GM23338 (cell line): ENCODE measurements around the gene COL25A1. TPM values are rescaled to one million over a fixed set of nuclear protein-coding genes. Genes with fewer than 3 reads are reported as not detected.

Experiments
- ATAC-seq: fragments of 200-7000 bp; cut with Tn5 transposase; 3 replicates; pipeline ENCODE4 v1.9.1; 2020
- DNase-seq: peaks from one replicate; pipeline ENCODE4 v3.0.0-alpha.2; 2015; ENCODE audit warnings: low spot score
- H2AFZ ChIP-seq: fragments of 200-600 bp; sonication (generic); 2 replicates; pipeline ENCODE4 v1.8.0; 2016; ENCODE audit warnings: antibody characterized with exemption, mild to moderate bottlenecking, moderate library complexity
- H3F3A ChIP-seq: fragments of 200-600 bp; sonication (generic); replicated peaks from 2 replicates; pipeline ENCODE4 v1.8.0; 2017; ENCODE audit warnings: antibody characterized with exemption, mixed run types, low read depth
- H3K27ac ChIP-seq: fragments of 200-600 bp; sonication (generic); 2 replicates; pipeline ENCODE4 v1.6.1; 2016; ENCODE audit warnings: low read depth
- H3K27me3 ChIP-seq: fragments of 200-600 bp; sonication (generic); 2 replicates; pipeline ENCODE4 v1.8.0; 2016; ENCODE audit warnings: mild to moderate bottlenecking, mixed run types, moderate library complexity; ENCODE audit not compliant: insufficient read depth
- H3K36me3 ChIP-seq: fragments of 200-600 bp; sonication (generic); 2 replicates; pipeline ENCODE4 v1.8.0; 2016; ENCODE audit warnings: mild to moderate bottlenecking; ENCODE audit not compliant: insufficient read depth
- H3K4me1 ChIP-seq: fragments of 200-600 bp; sonication (generic); 2 replicates; pipeline ENCODE4 v1.8.0; 2016; ENCODE audit warnings: mild to moderate bottlenecking, moderate library complexity; ENCODE audit not compliant: insufficient read depth
- H3K4me2 ChIP-seq: fragments of 200-600 bp; sonication (generic); 2 replicates; pipeline ENCODE4 v1.7.1; 2017; ENCODE audit warnings: mixed run types
- H3K4me3 ChIP-seq: fragments of 200-600 bp; sonication (generic); 2 replicates; pipeline ENCODE4 v1.6.1; 2016; ENCODE audit warnings: mixed run types
- H3K79me2 ChIP-seq: fragments of 200-600 bp; sonication (generic); replicated peaks from 2 replicates; pipeline ENCODE4 v1.8.0; 2017; ENCODE audit warnings: mild to moderate bottlenecking; ENCODE audit not compliant: insufficient read depth
- H3K9me2 ChIP-seq: fragments of 200-600 bp; sonication (generic); 2 replicates; pipeline ENCODE4 v1.8.0; 2017; ENCODE audit not compliant: insufficient read depth
- H4K20me1 ChIP-seq: fragments of 200-600 bp; sonication (generic); replicated peaks from 2 replicates; pipeline ENCODE4 v1.8.0; 2017; ENCODE audit warnings: mild to moderate bottlenecking; ENCODE audit not compliant: insufficient read depth
- H3K27ac Mint-ChIP-seq: 2 replicates; pipeline ENCODE4 v1.8.0; 2020; ENCODE audit warnings: inconsistent platforms, mild to moderate bottlenecking, moderate library complexity, mixed read lengths
- H3K27me3 Mint-ChIP-seq: 3 replicates; pipeline ENCODE4 v1.8.0; 2022; ENCODE audit warnings: low read depth, mild to moderate bottlenecking, moderate library complexity, mixed read lengths, inconsistent platforms; ENCODE audit not compliant: insufficient read depth, poor library complexity
- H3K36me3 Mint-ChIP-seq: 3 replicates; pipeline ENCODE4 v1.8.0; 2021; ENCODE audit warnings: low read depth, mild to moderate bottlenecking, inconsistent platforms, moderate library complexity, mixed read lengths
- H3K4me1 Mint-ChIP-seq: 3 replicates; pipeline ENCODE4 v1.8.0; 2020; ENCODE audit warnings: mild to moderate bottlenecking, inconsistent platforms, mixed read lengths
- H3K4me3 Mint-ChIP-seq: 3 replicates; pipeline ENCODE4 v1.8.0; 2021; ENCODE audit warnings: moderate library complexity, mild to moderate bottlenecking, inconsistent platforms, mixed read lengths
- H3K9me3 Mint-ChIP-seq: 3 replicates; pipeline ENCODE4 v1.8.0; 2020; ENCODE audit warnings: moderate library complexity, mild to moderate bottlenecking, inconsistent platforms, mixed read lengths
- CREB1 ChIP-seq: fragments of 250-450 bp; sonication (Bioruptor Pico); IDR thresholded peaks from 2 replicates; pipeline ENCODE4 v1.5.0; 2020; ENCODE audit warnings: low read depth, mild to moderate bottlenecking, moderate library complexity
- CTCF ChIP-seq, 2 experiments: fragments of 200-600 bp in 1 of 2; sonication (generic) in 1 of 2; conservative IDR thresholded peaks; 2 replicates each; pipeline versions ENCODE4 v1.5.1 to v1.6.1; 2016 to 2017; ENCODE audit warnings: antibody characterized with exemption in 2 of 2, low read depth in 2 of 2, mild to moderate bottlenecking in 2 of 2, moderate library complexity in 1 of 2
- EZH2 ChIP-seq: fragments of 200-600 bp; sonication (generic); IDR thresholded peaks from one replicate; pipeline ENCODE4 v1.8.0; 2017; ENCODE audit warnings: antibody characterized with exemption, mild to moderate bottlenecking, low read depth; ENCODE audit not compliant: unreplicated experiment
- EZH2phosphoT487 ChIP-seq: fragments of 200-600 bp; sonication (generic); IDR thresholded peaks from one replicate; pipeline ENCODE4 v1.8.1; 2018; ENCODE audit warnings: antibody characterized with exemption; ENCODE audit not compliant: unreplicated experiment
- JUNB ChIP-seq: IDR thresholded peaks from one replicate; pipeline ENCODE4 v1.6.1; 2016; ENCODE audit warnings: antibody characterized with exemption; ENCODE audit not compliant: unreplicated experiment
- NANOG ChIP-seq: IDR thresholded peaks from 2 replicates; pipeline ENCODE4 v1.6.1; 2016; ENCODE audit warnings: antibody characterized with exemption, borderline replicate concordance
- POLR2AphosphoS5 ChIP-seq: IDR thresholded peaks from 2 replicates; pipeline ENCODE4 v1.6.1; 2016; ENCODE audit warnings: antibody characterized with exemption, low read depth
- STAT1 ChIP-seq: IDR thresholded peaks from one replicate; pipeline ENCODE4 v1.6.1; 2016; ENCODE audit warnings: antibody characterized with exemption; ENCODE audit not compliant: unreplicated experiment
- ZNF114 ChIP-seq: fragments of 250-450 bp; sonication (Bioruptor Pico); IDR thresholded peaks from 2 replicates; pipeline ENCODE4 v1.5.0; 2020; ENCODE audit warnings: mild to moderate bottlenecking, moderate library complexity
- ZNF331 ChIP-seq: fragments of 250-450 bp; sonication (Bioruptor Pico); IDR thresholded peaks from 2 replicates; pipeline ENCODE4 v1.5.0; 2020; ENCODE audit warnings: low read depth, mild to moderate bottlenecking, moderate library complexity
- polyA plus RNA-seq: library from polyadenylated mRNA; unstranded; fragments of >200 nt; fragmentation: Nextera tagmentation; extraction: Ambion mirVana; gene quantifications from 2 replicates; pipeline ENCODE4 v1.2.1, GENCODE V29; 2016
- total RNA-seq: library from RNA; depleted of rRNA; stranded (reverse); fragments of >200 nt; shearing (Covaris generic); gene quantifications from 2 replicates; pipeline ENCODE4 v1.2.3, GENCODE V29; 2014
- TF ChIP-seq, protein P1 (sequence below): IDR thresholded peaks from 2 replicates; pipeline ENCODE4 v1.6.1; 2016; ENCODE audit warnings: antibody characterized with exemption
- TF ChIP-seq, protein P2 (sequence below): fragments of 250-450 bp; sonication (Bioruptor Pico); IDR thresholded peaks from 2 replicates; pipeline ENCODE4 v1.5.0; 2020; ENCODE audit warnings: mild to moderate bottlenecking, moderate library complexity
- TF ChIP-seq, protein P3 (sequence below): IDR thresholded peaks from one replicate; pipeline ENCODE4 v1.6.1; 2018; ENCODE audit warnings: antibody characterized with exemption; ENCODE audit not compliant: unreplicated experiment

Gene COL25A1
- total and polyA plus RNA-seq, 2 experiments from 2014 or later = 3.9 to 5.6 TPM

DNA sequence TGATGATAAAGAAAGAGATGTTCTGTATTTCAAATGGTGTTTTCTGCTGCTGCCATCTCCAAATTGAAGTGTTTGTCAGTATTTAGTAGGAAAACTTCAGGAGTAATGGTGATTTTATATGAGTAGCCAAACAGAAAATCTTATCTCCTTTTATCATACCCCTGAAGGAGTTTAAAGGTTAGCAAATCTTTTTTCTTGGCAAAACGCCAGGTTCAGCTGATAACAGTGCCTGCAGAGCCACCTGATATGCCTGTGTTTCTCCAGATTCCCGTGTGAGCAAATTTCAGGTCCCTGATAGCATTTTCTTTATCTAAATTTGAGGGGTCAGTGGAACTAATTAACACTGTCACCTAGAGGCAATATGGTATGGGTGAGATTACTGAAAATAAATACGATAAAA lies 473.8 kb downstream of the COL25A1 start:
- Histone ChIP-seq H3K4me3 (no peak overlapping the region), H3K4me2 (no peak overlapping the region), H3F3A (no peaks in the 10 kb centered on the region), H3K27ac (no peak overlapping the region), H3K79me2 (no peaks in the 10 kb centered on the region), H3K9me2 (no peaks in the 10 kb centered on the region), H3K36me3 (no peaks in the 10 kb centered on the region), H2AFZ (no peak overlapping the region), H3K27me3 (no peaks in the 10 kb centered on the region), H3K4me1 (no peaks in the 10 kb centered on the region), H4K20me1 (no peaks in the 10 kb centered on the region)
- TF ChIP-seq, protein P1, sequence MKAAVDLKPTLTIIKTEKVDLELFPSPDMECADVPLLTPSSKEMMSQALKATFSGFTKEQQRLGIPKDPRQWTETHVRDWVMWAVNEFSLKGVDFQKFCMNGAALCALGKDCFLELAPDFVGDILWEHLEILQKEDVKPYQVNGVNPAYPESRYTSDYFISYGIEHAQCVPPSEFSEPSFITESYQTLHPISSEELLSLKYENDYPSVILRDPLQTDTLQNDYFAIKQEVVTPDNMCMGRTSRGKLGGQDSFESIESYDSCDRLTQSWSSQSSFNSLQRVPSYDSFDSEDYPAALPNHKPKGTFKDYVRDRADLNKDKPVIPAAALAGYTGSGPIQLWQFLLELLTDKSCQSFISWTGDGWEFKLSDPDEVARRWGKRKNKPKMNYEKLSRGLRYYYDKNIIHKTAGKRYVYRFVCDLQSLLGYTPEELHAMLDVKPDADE = no peak
- TF ChIP-seq POLR2AphosphoS5 (no peak), ZNF114 (CRISPR knock-in tag) (no peak), EZH2 (no peak), CTCF (conservative IDR thresholded peaks at IDR 0.05; ENCODE audit: low read depth in 2 of 2) (no peak), CREB1 (CRISPR knock-in tag) (no peak), EZH2phosphoT487 (no peak), NANOG (no peak), STAT1 (no peak), ZNF331 (CRISPR knock-in tag) (no peak), JUNB (no peak)
- TF ChIP-seq, protein P2, sequence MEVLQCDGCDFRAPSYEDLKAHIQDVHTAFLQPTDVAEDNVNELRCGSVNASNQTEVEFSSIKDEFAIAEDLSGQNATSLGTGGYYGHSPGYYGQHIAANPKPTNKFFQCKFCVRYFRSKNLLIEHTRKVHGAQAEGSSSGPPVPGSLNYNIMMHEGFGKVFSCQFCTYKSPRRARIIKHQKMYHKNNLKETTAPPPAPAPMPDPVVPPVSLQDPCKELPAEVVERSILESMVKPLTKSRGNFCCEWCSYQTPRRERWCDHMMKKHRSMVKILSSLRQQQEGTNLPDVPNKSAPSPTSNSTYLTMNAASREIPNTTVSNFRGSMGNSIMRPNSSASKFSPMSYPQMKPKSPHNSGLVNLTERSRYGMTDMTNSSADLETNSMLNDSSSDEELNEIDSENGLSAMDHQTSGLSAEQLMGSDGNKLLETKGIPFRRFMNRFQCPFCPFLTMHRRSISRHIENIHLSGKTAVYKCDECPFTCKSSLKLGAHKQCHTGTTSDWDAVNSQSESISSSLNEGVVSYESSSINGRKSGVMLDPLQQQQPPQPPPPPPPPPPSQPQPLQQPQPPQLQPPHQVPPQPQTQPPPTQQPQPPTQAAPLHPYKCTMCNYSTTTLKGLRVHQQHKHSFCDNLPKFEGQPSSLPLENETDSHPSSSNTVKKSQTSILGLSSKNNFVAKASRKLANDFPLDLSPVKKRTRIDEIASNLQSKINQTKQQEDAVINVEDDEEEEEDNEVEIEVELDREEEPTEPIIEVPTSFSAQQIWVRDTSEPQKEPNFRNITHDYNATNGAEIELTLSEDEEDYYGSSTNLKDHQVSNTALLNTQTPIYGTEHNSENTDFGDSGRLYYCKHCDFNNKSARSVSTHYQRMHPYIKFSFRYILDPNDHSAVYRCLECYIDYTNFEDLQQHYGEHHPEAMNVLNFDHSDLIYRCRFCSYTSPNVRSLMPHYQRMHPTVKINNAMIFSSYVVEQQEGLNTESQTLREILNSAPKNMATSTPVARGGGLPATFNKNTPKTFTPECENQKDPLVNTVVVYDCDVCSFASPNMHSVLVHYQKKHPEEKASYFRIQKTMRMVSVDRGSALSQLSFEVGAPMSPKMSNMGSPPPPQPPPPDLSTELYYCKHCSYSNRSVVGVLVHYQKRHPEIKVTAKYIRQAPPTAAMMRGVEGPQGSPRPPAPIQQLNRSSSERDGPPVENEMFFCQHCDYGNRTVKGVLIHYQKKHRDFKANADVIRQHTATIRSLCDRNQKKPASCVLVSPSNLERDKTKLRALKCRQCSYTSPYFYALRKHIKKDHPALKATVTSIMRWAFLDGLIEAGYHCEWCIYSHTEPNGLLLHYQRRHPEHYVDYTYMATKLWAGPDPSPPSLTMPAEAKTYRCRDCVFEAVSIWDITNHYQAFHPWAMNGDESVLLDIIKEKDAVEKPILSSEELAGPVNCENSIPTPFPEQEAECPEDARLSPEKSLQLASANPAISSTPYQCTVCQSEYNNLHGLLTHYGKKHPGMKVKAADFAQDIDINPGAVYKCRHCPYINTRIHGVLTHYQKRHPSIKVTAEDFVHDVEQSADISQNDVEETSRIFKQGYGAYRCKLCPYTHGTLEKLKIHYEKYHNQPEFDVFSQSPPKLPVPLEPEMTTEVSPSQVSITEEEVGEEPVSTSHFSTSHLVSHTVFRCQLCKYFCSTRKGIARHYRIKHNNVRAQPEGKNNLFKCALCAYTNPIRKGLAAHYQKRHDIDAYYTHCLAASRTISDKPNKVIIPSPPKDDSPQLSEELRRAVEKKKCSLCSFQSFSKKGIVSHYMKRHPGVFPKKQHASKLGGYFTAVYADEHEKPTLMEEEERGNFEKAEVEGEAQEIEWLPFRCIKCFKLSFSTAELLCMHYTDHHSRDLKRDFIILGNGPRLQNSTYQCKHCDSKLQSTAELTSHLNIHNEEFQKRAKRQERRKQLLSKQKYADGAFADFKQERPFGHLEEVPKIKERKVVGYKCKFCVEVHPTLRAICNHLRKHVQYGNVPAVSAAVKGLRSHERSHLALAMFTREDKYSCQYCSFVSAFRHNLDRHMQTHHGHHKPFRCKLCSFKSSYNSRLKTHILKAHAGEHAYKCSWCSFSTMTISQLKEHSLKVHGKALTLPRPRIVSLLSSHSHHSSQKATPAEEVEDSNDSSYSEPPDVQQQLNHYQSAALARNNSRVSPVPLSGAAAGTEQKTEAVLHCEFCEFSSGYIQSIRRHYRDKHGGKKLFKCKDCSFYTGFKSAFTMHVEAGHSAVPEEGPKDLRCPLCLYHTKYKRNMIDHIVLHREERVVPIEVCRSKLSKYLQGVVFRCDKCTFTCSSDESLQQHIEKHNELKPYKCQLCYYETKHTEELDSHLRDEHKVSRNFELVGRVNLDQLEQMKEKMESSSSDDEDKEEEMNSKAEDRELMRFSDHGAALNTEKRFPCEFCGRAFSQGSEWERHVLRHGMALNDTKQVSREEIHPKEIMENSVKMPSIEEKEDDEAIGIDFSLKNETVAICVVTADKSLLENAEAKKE = no peak
- TF ChIP-seq, protein P3, sequence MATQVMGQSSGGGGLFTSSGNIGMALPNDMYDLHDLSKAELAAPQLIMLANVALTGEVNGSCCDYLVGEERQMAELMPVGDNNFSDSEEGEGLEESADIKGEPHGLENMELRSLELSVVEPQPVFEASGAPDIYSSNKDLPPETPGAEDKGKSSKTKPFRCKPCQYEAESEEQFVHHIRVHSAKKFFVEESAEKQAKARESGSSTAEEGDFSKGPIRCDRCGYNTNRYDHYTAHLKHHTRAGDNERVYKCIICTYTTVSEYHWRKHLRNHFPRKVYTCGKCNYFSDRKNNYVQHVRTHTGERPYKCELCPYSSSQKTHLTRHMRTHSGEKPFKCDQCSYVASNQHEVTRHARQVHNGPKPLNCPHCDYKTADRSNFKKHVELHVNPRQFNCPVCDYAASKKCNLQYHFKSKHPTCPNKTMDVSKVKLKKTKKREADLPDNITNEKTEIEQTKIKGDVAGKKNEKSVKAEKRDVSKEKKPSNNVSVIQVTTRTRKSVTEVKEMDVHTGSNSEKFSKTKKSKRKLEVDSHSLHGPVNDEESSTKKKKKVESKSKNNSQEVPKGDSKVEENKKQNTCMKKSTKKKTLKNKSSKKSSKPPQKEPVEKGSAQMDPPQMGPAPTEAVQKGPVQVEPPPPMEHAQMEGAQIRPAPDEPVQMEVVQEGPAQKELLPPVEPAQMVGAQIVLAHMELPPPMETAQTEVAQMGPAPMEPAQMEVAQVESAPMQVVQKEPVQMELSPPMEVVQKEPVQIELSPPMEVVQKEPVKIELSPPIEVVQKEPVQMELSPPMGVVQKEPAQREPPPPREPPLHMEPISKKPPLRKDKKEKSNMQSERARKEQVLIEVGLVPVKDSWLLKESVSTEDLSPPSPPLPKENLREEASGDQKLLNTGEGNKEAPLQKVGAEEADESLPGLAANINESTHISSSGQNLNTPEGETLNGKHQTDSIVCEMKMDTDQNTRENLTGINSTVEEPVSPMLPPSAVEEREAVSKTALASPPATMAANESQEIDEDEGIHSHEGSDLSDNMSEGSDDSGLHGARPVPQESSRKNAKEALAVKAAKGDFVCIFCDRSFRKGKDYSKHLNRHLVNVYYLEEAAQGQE = no peak
- ATAC-seq (no peak), DNase-seq (no peak)
- Mint-ChIP-seq H3K4me3 (no peak overlapping the region), H3K4me1 (no peaks in the 10 kb centered on the region), H3K9me3 (no peaks in the 10 kb centered on the region), H3K27me3 (no peaks in the 10 kb centered on the region), H3K36me3 (no peaks in the 10 kb centered on the region), H3K27ac (no peak overlapping the region)
